ENCODE data around the gene CCDC88B.

Gene CCDC88B

GRCh38 chr11:64382586-64382985 is 42.6 kb downstream of the CCDC88B start:
- no peak for DNase-seq (ENCODE audit: low read depth)

DNA sequence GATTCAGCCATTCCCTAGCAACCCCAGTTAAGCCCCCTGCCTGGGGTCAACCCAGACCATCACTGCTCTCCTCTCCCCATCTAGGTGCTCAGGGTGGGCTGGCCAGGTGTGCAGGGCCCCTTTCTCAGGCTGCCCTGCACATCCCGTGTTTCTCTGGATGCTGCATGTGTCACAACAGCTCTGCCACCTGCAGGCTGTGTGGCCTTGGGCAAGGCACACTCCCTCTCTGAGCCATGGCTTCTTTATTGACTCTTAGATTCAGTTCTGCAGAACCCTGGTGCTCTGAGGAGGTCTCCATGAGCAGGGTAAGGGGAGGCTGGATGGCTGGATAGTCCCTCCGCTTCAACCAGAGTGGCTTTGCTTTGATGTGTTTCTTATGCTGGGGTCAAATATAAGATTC is 43.6 kb downstream of the CCDC88B start:
- no peak for DNase-seq (ENCODE audit: low read depth)

GRCh38 chr11:64384028-64384737 is 44.2 kb downstream of the CCDC88B start:
- DNase-seq (ENCODE audit: low read depth) = no peak

DNA sequence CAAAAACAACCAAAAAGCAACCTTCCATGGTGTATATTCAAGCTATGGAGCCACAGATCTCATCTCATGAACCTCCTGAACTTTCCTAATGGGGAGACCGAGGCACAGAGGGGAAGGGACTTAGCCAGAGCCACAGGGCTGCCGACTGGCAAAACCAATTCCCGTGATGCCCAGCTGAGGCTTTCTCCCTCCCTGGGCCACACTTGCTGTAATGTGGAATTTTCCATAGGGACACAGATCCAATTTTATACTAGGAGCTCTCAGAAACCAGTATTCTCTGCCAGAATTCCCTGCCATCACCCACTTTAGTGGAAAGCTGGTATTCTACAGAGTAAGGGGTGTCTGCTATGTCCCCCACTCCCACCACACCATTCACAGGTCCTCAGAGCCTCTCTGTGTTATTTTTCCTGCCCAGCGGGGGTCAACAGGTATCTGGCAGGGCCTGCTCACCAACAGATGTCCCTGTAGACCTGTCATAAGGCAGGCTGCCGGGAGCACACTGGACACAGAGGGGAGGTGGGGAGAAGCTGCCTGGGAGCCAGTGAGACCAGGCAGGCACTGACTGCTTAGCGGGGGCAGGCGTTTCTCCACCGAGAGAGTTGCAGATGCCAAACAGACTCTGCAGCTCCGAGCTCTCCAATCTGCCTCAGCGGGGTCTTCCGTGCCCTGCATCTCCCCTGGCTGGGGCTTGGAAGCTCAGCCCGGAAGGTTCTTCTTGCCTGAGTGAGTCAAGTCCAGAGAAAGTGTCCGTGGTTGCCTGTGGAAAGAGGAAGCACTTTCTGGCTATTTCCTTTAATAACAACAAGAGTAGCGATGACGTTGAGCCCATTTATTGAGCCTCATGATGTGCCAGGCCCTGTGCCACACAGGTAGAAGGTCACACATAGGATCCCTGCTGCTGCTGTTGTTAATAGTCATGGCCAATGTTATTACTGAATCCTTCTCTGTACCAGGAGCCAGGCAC is 45.3 kb downstream of the CCDC88B start:
- DNase-seq (ENCODE audit: low read depth) = no peak

DNA sequence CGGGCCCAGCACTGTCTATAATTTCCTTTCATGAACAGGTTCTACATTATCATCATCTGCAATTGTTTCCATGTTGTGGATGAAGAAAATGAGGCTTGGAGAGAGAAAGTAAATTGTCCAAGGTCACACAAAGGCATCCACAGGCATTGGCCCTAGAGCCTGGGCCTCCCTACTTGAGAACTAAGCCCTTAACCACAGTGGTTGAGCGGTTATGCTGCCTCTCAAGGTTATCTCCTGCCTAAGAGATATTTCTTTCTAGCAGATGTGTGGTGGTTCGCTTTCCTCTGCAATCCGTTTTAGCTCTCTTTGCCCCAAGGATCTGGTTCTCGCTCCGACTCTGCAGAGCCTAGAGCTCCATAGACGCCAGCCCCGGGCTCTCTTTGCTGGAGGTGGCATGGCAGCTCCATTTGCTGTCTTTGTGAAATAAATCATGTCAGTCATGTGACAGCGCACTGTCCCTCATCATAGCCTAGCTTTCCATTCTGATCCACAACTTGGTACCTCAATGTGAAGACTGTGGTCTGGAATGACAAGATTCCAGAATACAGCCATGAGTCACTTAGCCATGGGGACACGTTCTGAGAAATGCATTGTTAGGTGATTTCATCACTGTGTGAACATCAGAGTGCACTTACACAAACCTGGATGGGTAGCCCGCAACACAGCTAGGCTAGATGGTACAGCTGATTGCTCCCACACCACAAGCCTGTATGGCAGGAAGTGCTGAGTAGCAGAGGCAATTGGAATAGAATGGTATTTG is 46.1 kb downstream of the CCDC88B start:
- DNase-seq (ENCODE audit: low read depth) = no peak

GRCh38 chr11:64387916-64388315 is 47.9 kb downstream of the CCDC88B start:
- DNase-seq (ENCODE audit: low read depth) = no peak

DNA sequence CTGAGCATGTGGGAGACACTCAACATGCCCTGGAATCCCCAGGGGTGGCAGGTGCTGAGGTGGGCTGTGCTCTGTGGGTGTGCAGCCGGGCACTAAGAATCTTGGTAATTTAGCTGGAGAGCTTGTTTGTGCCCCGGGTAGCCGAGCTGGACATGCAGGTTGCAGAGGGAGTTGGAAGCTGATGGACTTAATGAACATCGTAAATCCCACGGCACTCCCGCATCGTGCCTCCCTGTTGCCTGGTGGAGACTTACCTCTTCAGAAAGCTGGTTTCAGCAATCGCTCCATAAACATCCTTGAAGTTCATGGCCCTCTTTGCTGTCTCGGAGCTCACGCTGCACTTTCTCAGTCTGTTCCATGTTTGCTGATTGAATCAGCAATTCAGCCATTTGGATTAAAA is 48.9 kb downstream of the CCDC88B start:
- no peak for DNase-seq (ENCODE audit: low read depth)

GRCh38 chr11:64389851-64390250 is 49.8 kb downstream of the CCDC88B start:
- DNase-seq (ENCODE audit: low read depth) = no peak

GRCh38 chr11:64390558-64390957 is 50.6 kb downstream of the CCDC88B start:
- no peak for DNase-seq (ENCODE audit: low read depth)

- DNase-seq (ENCODE audit: low read depth) = no peak
Observed at GRCh38 chr11:64391839-64392238, 51.8 kb downstream of the CCDC88B start.

- DNase-seq (ENCODE audit: low read depth) = no peak
Observed at GRCh38 chr11:64395545-64396078, 55.6 kb downstream of the CCDC88B start.

GRCh38 chr11:64396079-64396591 is 56.1 kb downstream of the CCDC88B start:
- DNase-seq (ENCODE audit: low read depth) = no peak

DNA sequence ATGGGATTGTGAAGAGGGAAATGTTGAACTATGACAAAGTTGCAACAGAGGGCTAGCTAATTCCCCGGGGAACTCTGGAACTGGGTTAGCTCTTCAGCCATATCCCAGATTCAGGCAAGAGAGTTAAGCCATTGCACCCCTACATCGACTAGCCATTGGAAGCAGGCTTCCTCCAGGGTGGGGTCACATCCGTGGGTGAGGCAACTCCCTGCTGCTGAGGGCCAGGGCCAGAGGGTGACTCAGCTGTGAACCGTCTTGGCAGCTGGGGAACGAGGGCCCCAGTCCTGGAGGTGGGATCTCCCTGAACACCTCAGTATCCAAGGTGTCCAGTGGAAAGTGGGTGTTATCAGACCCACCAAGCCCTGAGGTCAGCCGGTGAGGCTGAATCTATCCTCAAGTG is 60.1 kb downstream of the CCDC88B start:
- no peak for DNase-seq (ENCODE audit: low read depth)

DNA sequence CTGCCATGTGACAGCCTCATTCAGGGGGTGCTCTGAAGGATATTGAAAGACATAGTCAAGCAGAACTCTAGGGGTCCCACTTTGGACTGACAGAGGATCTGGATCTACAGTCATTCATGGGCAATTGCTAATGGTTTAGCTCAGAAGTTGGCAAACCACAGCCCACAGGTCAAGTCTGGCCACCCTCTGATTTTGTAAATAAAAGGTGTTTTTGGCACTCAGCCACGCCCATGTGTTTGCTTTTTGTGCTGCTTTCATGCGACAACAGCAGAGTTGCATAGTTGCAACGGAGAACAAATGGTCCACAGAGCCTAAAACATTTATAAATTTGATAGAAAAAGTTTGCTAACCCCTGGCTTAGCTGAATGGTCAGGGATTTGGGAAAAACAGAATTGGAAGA is 60.7 kb downstream of the CCDC88B start:
- DNase-seq (ENCODE audit: low read depth) = no peak

- DNase-seq (ENCODE audit: low read depth) = no peak
Observed at GRCh38 chr11:64401775-64402174, 61.8 kb downstream of the CCDC88B start.

- DNase-seq (ENCODE audit: low read depth) = no peak
Observed at GRCh38 chr11:64403106-64403505, 63.1 kb downstream of the CCDC88B start.

DNA sequence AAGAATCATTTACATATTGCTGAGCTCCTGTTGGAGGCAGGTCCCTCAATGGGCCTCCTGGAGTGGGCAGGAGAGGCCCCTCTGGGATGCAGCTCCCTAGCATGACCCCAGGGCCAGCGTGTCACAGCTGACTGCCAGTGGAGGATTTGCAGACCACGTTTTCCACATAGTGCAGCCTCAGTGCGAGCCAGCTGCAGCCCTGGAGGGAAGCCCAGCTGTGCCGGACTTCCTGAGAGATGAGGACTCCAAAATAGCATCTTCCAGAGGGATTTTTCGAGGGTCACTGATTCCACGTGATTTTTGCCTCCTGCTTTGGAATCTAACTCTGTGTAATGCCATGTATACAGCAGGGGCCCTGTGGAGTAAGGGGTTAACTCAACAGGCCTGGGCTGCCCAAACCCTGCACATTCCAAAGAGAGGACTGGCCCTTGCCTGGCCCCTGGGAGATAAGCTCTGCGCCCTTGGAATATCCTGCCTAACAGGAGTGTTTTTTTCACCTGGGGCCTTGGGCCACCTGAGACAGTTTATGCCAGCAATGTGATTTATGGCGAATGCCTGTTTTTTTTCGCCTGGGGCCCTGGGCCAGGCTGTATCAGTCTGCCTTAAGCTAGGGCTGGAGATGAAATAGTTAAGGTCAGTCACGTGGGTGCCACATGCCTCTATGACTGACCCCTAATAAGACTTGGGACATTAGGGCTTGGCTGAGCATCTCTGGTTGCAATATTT is 66.4 kb downstream of the CCDC88B start:
- DNase-seq (ENCODE audit: low read depth) = no peak
